Loucy (cell line): ENCODE results near the gene FADS2.

Source experiments
- CTCF ChIP-seq: fragments of 200-600 bp; sonication (generic); conservative IDR thresholded peaks from 2 replicates; pipeline ENCODE4 v1.5.1; 2014; ENCODE audit warnings: mild to moderate bottlenecking, antibody characterized with exemption, low read length
- EZH2phosphoT487 ChIP-seq: fragments of 200-600 bp; IDR thresholded peaks from 2 replicates; pipeline ENCODE4 v1.6.1; 2018; ENCODE audit warnings: antibody characterized with exemption, mild to moderate bottlenecking, moderate library complexity, borderline replicate concordance

GRCh38 chr11:61912991-61913698 lies 85.0 kb downstream of the FADS2 start:
- no peak for TF ChIP-seq CTCF
- no peak for TF ChIP-seq EZH2phosphoT487
